ENCODE measurements around the gene E2F8.

E2F8 gene

DNA sequence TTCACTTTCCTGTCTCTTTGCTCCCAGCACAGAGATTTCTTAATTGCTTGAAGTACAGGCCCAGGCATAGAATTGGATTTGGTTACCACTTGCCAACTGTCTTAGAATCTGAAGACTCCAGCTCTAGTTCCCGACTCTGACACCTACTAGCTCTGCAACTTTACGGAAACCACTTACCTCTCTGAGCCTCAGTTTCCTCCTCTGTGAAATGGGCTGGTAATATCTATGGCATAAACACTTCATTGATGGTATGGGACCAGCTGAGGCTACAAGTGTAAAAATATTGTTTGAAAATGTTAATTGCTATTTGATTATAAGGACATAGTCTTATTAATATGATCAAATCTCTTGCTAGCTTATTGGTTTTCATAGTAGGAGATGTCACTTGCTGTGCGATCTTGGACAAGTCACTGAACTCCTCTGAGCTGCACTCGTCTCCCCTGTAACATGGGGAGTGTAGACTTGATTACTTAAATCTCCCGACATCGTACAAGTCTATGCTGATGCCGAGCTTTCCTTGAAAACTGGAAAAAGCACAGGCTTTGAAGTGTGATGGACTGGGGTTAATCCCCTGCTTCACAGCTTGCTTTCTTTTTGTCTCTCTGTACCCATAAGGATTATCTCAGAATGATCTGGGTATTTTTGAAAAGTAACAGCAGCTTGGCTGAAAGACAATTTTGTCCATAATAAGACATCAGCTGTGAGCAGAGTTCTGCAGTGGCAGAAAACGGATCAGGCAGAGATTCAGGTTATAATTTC is 11.8 kb upstream of the E2F8 start:
- DNase-seq (ENCODE audit: low read depth in 1 of 2, low spot score in 1 of 2) = no peak

DNA sequence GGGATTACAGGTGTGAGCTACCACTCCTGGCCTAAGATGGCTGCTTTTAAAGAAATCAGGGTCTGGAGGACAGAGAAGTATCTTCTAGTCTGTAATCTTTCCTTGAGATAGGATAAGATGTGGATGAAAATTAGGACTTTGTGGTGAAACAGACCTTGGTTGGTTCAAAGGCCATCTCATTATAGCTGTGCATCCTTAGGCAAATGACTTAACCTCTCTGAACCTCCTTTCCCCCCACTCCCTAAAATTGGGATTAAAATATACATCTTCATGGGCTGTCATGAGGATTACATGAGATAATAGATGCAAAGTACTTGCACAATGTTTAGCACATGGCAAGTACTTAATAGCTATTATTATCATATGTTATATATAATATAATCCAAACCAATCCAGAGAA is 10.8 kb upstream of the E2F8 start:
- DNase-seq (ENCODE audit: low read depth in 1 of 2, low spot score in 1 of 2) = no peak

DNA sequence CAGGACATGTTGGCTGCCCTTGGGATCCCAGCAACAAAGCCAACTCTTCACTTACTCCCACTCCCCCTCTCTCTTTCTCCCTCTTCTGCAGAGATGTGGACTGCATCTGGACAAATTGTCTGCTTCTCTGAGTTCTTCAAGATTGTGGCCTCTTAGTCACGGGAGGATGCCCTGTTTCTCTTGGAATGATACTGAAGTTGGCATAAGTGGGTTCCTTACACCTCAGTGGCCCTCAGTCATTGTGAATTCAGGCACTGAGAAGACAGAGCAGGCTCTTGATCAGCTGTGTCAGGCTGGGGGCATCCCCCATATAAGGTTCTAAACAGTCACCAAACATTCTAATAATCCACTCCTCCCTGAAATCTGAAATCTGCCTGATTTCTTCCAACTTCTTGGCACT is 6.1 kb upstream of the E2F8 start:
- DNase-seq (ENCODE audit: low read depth in 1 of 2, low spot score in 1 of 2) = no peak

DNA sequence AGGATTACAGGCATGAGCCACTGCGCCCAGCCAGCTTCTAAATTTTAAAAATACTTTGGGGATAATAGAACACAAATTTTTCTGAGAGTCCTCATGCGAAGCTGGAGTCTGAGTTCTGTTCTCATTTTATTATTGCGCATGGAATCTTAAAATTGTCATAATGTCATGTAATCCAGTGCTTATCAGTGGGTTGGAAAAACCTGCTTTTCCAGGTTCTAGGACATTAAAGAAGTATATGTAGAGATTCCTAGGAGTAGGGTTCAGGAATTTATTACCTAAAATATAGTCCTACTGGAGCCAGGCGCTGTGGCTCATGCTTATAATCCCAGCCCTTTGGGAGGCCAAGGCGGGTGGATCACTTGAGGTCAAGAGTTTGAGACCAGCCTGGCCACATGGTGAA is 4.6 kb upstream of the E2F8 start:
- no peak for DNase-seq (ENCODE audit: low read depth in 1 of 2, low spot score in 1 of 2)

DNA sequence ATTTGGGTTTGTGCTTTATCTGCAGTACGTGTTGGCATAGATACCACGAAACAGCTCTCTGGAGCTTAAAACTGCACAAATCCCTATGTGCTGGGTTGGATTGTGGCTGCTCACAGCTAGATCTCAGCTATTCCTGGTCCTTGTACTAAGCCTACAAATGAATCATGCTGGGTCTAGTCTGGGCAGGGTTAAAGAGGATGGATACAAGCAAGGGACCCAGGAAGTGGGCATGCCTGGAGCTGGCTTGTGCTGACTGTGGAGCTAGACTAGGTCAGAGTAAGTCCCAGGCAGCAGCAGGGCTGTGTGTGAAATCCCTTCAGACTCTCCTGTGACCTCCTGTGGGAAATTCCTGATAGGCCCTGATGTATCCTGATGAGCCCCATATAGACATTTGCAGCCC is 3.9 kb upstream of the E2F8 start:
- no peak for DNase-seq (ENCODE audit: low read depth in 1 of 2, low spot score in 1 of 2)

DNA sequence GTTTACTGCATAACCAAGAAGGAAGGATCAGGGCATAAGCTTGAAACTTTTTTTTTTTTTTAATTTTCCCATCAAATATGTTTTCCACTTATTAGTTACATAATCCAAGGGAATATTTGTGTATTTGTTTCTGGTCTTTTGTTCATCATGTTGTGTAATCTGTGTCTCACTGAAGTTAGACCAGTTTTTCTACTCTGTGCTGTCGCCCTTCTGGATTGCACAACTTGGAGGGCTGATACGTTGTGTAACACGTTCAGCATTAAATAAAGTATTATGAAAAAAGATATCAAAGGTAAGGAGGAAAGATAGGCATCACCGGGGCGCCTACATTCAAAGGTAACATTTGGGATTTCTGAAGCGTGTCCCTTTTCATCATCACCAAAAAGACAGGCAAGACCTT is 3.3 kb upstream of the E2F8 start:
- DNase-seq (ENCODE audit: low read depth in 1 of 2, low spot score in 1 of 2) = no peak

DNA sequence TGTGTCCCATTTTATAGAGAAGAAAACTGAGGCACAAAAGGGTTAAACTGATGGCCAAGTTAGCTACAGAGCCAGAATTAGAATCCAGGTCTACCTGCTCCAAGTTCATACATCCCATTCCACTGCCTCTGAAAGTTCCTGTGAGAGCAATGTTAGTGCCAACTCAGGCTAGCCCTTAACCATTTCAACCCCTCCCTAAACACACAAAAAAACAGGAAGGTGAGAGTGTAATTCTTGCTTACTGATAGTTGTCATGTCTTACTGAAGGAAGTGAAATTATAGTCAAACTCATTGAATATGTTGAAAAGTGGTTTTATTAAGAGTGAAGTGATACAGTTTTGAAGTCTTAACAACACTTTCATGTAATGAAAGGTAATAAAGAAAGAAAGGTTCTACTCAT is 2.9 kb upstream of the E2F8 start:
- DNase-seq (ENCODE audit: low read depth in 1 of 2, low spot score in 1 of 2) = no peak

DNA sequence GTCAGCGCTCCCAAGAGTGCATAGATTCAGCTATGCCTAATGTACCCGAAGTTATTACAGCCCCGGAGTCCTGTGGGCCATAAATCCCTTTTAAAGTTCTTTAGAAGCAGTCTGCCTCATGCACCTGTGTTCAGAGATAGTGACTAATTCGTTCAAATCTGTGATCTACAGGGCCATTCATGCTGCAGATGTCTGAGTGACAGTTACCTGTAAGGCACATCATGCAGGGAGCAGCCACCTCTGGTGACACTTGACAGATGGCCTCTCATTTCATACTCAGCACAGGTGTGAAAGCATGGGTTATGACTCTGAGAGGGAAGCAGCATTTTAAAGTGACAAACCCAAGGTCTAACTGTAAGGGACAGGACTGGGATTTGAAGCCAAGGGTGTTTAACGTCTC is 2.4 kb upstream of the E2F8 start:
- DNase-seq (ENCODE audit: low read depth in 1 of 2, low spot score in 1 of 2) = no peak

DNA sequence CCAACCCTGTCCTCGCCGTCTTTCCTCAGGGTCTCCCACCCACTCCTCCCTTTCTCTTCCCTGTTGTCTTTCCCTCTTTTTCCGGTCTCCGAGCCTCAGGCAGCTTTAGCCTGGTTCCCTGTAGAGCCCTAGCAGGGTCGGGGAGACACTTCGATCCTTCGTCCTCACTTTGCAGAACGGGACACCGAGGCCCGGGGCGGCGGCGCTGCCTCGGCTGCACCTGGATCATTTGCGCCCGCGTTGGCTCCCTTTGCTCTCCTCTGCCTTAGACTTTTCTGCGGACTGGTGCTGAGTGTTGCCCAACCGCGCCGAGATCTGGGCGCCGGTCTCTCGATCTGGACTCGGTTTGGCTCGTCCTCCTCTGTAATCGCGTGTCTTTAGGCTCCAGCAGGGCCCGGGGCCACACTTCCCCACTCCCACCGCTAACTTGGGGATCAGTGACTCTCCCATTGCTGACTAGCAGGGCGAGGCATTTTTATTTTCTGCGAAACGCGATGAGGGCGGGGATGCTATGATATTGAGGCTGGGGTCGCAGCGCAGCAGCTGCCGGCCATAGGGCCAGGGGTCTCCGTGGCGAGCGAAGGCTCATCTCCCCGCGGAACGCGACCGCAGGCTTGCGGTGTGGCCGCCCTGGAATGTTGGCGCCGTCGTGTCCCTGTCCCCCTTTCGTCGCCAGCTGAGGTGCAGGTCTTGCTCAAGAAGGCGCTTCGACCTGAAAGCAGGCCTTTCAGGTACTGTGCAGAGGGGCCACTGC is 1.6 kb upstream of the E2F8 start:
- DNase-seq (ENCODE audit: low read depth in 1 of 2, low spot score in 1 of 2) = no peak

DNA sequence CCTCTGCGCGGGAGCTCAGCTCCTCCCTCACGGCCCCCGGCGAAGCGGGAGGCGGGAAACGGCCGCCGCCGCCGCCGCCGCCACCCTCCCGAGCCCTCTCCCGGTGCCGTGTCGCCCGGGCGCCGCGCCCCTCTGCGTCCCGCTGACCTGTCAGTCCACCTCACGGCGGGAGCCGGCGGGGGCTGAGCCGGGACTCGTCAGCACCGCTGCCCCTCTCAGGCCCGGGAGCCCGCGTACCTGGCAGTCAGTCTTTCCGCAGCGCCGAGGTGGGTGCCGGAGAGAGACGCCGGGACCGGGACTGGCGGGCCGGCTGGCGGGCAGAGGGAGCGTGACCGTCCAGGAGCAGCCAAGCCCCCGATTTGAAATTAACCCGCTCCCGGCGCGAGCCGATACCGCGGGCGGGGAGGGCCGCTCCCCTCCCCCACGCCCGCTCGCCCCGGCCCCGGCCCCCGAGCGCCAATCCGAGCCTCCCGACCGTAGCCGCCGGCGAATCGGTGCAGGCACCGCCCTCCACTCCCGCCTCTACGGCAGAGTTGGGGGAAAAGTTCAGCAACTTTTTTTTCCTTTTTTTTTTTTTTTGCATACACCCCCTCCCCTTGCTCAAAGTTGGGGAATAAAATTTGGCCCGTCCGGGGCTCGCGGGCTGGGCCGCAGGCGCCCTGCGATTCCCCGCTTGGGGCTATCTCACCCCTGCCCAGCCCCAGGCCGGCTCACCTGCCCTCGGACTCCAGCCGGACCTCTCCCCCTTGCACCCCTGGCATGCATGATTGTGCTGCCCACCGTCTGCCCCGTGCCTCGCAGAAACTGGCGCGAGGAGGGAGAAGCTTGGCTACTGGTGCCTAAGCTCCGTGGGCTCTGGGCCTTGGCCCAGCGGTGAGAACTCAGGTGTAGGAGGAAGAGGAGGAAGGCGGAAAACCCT is 774 bp upstream of the E2F8 start:
- DNase-seq (ENCODE audit: low read depth in 1 of 2, low spot score in 1 of 2) = no peak

DNA sequence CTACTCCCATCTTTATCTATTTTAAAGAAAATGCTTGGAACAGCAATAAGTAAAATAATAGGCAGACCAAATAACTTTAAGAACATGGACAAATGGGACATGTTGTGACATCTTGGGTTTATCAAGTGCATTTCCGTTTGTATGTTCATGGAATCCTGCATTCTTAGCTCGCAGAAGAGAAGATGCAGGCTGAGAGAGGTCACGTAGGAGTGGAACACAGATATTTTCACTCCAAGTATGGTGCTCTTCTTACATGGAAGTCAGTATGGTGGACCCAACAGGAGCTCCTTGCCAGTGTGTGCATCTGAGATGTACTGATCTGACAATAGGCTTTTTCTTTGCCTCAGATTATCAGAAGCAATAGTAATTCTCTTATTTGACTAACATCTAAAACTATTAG is 1.7 kb downstream of the E2F8 start:
- no peak for DNase-seq (ENCODE audit: low read depth in 1 of 2, low spot score in 1 of 2)

DNA sequence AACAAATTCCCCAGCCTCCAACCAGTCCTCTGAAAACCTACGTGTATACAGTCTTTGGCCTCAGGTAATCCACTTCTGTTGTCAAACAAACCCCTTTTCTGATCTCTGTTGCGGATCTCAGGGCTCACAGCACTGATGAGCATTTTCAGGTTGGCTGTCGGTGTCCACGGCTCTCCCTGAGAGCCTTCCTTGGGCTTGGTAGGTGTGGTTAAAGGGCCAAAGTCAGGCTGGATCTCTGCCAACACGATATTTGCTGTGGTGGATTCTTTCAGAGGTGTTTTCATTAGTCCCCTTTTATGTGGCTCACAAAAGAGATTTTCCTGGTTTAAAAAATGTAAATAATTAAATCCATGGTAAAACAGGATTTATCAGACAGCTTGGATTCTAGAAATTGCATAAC is 2.9 kb downstream of the E2F8 start:
- no peak for DNase-seq (ENCODE audit: low read depth in 1 of 2, low spot score in 1 of 2)

DNA sequence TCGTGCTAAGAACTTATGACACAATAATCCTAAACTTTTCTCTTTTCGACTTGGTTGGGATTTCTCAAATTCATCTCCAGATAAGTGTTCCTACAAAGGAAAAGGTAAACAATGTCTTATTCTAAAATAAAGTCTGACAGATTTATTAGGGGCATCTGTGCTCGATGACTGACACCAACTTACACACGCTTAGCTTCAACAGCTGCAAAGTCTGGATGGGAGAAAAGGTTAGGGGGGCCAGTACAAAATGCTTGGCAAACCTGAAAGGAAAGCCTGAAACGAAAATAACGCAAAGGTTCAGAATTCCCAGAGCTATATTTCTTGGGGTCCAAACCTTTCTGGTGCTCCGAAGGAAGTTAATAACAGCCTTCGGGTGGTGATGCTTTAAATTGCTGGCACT is 3.4 kb downstream of the E2F8 start:
- DNase-seq (ENCODE audit: low read depth in 1 of 2, low spot score in 1 of 2) = no peak

DNA sequence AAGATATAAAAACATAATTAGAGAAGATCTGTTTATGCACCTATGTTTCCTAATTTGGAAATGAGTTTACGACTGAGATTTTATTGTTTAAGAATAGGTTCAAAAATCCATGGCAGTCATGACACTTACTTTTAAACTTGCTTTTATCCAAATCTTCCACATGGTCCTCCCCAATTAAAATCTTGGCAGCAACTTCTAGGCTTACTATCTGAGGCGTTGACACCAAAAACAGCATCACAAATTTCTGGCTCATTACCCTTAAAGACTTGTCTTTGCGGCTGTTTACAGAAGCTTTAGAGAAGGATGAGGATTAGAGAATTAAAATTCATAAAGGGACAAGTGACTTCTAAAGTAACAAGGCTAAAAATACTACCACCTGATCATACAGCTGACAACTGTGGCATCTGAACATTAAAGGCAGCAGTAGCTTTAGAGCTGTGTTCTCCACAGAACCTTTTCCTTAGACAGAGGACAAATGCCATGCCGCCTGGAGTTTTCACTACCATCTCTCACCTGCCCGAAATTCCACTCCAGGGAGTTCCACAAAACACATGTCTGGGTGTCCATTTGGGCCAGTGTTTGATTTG is 6.4 kb downstream of the E2F8 start:
- no peak for DNase-seq (ENCODE audit: low read depth in 1 of 2, low spot score in 1 of 2)

DNA sequence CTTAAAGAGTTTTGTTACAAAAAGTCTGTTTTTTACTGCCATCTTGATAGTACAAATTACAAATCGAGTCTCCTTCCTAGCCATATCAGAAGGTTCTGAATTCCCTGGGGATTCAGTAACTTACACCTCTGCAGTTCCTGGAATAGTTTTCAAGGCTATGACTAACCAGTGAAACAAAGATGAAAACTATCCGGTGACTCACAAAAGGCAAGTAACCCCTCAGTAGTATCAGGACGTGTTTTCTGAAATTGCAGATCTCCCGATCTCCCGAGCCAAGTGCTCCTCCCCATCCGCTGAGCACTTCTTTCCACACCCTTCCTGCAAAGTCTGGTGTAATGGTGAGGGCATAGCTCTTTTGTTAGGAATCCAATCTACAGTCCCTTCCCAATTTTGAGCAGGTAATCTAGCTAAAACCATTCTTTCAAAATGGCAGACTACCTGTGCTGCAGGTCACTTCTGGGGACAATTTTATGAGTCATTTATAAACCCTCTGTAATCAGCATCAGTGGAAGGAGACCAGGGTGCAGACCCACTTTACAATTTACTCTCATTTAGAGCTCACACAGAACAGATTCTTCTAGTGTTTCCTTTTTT is 7.7 kb downstream of the E2F8 start:
- DNase-seq (ENCODE audit: low read depth in 1 of 2, low spot score in 1 of 2) = no peak

DNA sequence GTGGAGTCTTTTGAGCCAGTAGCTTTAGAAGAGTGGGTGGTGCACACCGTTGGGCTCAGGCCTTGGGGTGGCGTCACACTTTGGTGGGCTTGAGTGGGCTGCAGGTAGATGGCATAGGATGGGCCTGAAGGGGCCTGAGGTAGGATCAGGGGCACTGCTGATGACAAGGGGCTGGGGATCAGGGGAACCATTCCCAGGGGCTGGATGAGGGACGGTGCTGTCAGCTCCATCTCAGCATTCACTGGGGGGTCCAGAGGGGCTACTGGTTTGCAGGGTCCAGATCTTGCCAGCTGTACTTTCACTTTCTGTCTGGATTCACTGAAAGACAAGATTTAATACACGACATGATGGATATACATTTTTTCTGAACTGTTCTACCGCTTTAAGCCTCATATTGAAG is 11.1 kb downstream of the E2F8 start:
- no peak for DNase-seq (ENCODE audit: low read depth in 1 of 2, low spot score in 1 of 2)

DNA sequence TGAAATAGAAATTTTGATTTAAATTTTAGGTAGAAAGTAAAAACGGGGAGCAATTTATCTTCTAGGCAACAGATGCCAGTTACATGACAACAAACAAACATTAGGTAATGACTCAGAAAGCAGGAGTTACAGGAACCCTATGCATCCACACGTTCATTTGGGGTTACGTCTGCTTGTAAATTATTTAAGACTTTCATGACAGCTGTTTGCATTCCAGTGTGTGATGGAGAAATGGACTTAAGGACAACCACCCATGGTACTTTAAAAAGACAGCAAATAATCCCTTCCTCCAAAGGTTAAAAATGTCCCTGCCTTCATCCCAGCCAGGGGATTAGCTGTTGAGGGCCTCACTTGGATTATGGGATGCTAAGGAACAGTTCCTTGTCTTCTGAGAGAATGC is 11.8 kb downstream of the E2F8 start:
- no peak for DNase-seq (ENCODE audit: low read depth in 1 of 2, low spot score in 1 of 2)

DNA sequence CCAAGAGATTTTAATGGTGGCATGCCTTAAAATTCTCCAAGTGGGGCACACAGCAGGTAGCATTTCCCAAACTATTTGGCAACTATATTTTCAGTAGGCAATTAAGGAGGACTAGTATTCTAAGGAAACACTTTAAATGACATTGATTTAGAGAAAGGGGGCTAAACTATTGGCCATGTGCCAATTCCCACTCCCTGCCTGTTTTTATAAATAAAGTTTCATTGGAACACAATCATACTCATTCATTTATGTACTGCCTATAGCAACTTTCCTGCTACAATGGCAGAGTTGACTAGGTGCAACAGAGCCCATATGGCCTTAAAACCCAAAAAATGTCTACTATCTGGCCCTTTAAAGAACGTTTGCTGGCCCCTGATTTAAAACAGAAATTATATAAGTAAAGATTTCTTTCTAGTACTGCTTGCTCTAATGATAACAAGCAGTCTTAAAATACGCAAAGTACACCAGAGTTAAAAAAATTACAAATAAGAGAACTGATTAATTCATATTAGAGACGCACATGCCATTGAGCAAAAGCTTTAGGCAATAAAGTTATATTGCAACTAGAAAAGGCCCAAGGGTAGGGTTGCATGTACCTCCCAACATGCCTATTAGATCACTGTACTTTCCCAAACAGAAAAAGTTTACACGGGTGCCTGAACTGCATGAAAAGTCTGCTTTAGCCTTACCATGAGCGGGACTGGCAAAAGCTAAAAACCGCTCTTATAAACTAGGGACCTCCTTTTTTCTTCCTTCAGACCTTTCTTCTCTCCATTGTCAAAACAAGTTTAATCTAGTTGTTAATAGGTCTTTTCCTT is 14.2 kb downstream of the E2F8 start:
- no peak for DNase-seq (ENCODE audit: low read depth in 1 of 2, low spot score in 1 of 2)

DNA sequence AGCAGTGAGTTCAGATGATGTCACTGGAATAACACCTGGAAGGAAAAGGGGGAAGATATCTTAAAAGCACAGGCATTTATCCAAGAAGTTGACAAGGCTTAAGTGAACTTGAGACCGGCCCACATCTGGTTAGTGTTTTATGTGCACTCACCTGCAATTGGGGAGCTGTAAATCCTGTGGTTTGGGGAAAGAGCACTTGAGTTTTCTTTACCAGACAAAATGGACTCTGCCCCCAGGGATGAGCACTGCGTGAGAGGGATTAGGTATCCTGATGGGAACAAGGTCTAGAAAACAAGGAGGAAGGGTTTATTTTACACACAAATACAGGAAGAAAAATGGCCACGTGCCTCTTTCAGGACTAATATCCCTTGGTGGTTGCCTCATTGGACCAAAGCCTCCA is 15.2 kb downstream of the E2F8 start:
- no peak for DNase-seq (ENCODE audit: low read depth in 1 of 2, low spot score in 1 of 2)

DNA sequence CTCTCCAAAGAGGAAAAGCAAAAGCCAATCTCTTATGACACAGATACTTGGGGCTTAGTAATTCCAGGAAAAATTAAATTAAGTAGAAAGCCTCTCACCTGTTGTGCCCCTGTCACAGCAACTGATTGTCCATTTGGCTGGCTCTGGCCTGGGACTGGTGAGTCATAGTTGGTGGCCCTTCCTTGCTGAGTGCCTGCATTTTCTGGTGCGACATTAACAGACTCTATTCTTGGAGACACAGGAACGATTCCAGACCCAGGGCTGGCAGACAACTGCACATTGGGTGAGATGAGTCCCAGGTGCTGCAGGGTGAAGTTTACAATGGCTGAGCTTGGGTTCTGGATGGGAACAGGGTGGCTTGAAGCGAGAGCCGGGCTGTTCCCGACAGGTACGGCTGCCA is 15.6 kb downstream of the E2F8 start:
- DNase-seq (ENCODE audit: low read depth in 1 of 2, low spot score in 1 of 2) = no peak

Measured in activated T-helper 1 cell treated with anti-CD3 and anti-CD28 coated beads, Interleukin-2, amount 50 U/mL, for 16 hours (primary cell).